ENCODE measurements around the gene PHYHD1.

DNA sequence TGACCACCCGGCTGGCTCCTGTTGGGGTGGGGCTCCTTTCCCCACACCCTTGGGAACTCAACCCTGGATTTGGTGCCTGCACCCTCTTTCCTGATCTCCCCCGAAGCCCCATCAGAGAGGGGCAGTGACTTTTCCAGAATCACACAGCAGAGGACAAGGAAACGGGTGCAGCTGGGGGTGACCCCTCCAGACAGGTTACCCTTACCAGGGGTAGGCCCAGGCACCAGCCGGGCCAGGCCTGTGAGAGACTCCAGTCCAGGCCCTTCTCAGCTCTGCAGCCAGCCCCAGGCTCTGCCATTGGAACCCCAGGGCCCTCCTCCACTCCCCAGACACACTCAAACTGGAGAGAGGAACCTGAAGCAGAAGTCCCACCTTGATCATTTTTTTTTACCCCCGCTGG lies 19.0 kb upstream of the PHYHD1 start:
- TF ChIP-seq, protein P1, sequence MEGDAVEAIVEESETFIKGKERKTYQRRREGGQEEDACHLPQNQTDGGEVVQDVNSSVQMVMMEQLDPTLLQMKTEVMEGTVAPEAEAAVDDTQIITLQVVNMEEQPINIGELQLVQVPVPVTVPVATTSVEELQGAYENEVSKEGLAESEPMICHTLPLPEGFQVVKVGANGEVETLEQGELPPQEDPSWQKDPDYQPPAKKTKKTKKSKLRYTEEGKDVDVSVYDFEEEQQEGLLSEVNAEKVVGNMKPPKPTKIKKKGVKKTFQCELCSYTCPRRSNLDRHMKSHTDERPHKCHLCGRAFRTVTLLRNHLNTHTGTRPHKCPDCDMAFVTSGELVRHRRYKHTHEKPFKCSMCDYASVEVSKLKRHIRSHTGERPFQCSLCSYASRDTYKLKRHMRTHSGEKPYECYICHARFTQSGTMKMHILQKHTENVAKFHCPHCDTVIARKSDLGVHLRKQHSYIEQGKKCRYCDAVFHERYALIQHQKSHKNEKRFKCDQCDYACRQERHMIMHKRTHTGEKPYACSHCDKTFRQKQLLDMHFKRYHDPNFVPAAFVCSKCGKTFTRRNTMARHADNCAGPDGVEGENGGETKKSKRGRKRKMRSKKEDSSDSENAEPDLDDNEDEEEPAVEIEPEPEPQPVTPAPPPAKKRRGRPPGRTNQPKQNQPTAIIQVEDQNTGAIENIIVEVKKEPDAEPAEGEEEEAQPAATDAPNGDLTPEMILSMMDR (IDR thresholded peaks at IDR 0.05) = no peak
- TF ChIP-seq EP300 (IDR thresholded peaks at IDR 0.05) = no peak
- TF ChIP-seq POLR2A (IDR thresholded peaks at IDR 0.05) = no peak

Data from tibial nerve (tissue), 4 donors.